K562 (cell line): ENCODE data around the gene GYG1.

Source experiments
- BACH1 ChIP-seq: fragments of 200-800 bp; sonication (Bioruptor generic); IDR thresholded peaks from 2 replicates; pipeline ENCODE4 v1.6.1; 2016; ENCODE audit warnings: missing genetic modification characterization, missing compliant biosample characterization
- ELF4 ChIP-seq: fragments of 450-650 bp; formaldehyde crosslinking; IDR thresholded peaks from 2 replicates; pipeline ENCODE4 v1.4.0; 2022; ENCODE audit warnings: missing genetic modification characterization
- FOXK1 ChIP-seq: sonication (generic); formaldehyde crosslinking; IDR thresholded peaks from 2 replicates; pipeline ENCODE4 v1.8.0; 2022; ENCODE audit warnings: missing genetic modification reagents, mild to moderate bottlenecking, borderline replicate concordance
- HDAC3 ChIP-seq: fragments of 450-650 bp; IDR thresholded peaks from 2 replicates; pipeline ENCODE4 v1.6.1; 2018; ENCODE audit warnings: borderline replicate concordance, mild to moderate bottlenecking, moderate library complexity; ENCODE audit not compliant: partially characterized antibody
- L3MBTL2 ChIP-seq: fragments of 450-650 bp; IDR thresholded peaks from 2 replicates; pipeline ENCODE4 v1.6.1; 2016; ENCODE audit warnings: mild to moderate bottlenecking, moderate library complexity
- MTA3 ChIP-seq: fragments of 450-650 bp; formaldehyde crosslinking; IDR thresholded peaks from 2 replicates; pipeline ENCODE4 v1.6.1; 2017; ENCODE audit warnings: mild to moderate bottlenecking, borderline replicate concordance
- POLR2A ChIP-seq: fragments of 450-650 bp; conservative IDR thresholded peaks from 2 replicates; pipeline ENCODE4 v1.6.1; 2016
- ZKSCAN1 ChIP-seq: fragments of 150-350 bp; IDR thresholded peaks from 2 replicates; pipeline ENCODE4 v1.6.1; 2016; ENCODE audit warnings: low read depth, low read length
- ZNF3 ChIP-seq: fragments of 250-450 bp; sonication (Bioruptor Pico); IDR thresholded peaks from 2 replicates; pipeline ENCODE4 v1.5.0; 2021; ENCODE audit warnings: mild to moderate bottlenecking, moderate library complexity
- TF ChIP-seq, protein P1 (sequence below): fragments of 450-650 bp; IDR thresholded peaks from 2 replicates; pipeline ENCODE4 v1.6.1; 2016; ENCODE audit warnings: mild to moderate bottlenecking

- TF ChIP-seq ZKSCAN1 (no peak), ELF4 (CRISPR knock-in tag) (no peak), BACH1 (tag) (no peak), MTA3 (no peak), HDAC3 (no peak), FOXK1 (no peak), ZNF3 (CRISPR knock-in tag) (no peak), POLR2A (no peak), L3MBTL2 (no peak)
- TF ChIP-seq, protein P1, sequence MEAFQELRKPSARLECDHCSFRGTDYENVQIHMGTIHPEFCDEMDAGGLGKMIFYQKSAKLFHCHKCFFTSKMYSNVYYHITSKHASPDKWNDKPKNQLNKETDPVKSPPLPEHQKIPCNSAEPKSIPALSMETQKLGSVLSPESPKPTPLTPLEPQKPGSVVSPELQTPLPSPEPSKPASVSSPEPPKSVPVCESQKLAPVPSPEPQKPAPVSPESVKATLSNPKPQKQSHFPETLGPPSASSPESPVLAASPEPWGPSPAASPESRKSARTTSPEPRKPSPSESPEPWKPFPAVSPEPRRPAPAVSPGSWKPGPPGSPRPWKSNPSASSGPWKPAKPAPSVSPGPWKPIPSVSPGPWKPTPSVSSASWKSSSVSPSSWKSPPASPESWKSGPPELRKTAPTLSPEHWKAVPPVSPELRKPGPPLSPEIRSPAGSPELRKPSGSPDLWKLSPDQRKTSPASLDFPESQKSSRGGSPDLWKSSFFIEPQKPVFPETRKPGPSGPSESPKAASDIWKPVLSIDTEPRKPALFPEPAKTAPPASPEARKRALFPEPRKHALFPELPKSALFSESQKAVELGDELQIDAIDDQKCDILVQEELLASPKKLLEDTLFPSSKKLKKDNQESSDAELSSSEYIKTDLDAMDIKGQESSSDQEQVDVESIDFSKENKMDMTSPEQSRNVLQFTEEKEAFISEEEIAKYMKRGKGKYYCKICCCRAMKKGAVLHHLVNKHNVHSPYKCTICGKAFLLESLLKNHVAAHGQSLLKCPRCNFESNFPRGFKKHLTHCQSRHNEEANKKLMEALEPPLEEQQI: no peak
These were observed 21.1 kb upstream of the GYG1 start for GRCh38 chr3:148970271-148970670.
